ENCODE measurements around the gene FREY1. TPM values are rescaled to one million over a fixed set of nuclear protein-coding genes. Genes with fewer than 3 reads are reported as not detected.

Gene FREY1
- total RNA-seq, 2 experiments from 2014 or later, result 5.7 to 6.0 TPM

DNA sequence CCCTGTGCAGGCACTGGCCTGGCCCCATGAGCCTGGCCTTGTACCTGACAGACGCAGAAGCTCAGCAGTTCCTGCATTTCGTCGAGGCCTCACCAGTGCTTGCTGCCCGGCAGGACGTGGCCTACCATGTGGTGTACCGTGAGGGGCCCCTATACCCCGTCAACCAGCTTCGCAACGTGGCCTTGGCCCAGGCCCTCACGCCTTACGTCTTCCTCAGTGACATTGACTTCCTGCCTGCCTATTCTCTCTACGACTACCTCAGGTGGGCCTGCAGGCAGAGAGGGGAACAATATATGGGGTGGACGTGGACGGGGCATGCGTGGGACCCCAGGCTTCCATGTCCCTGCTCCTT, 20.2 kb upstream of the FREY1 start:
- Histone ChIP-seq H3K4me3 (ENCODE audit: low read length) (no peak overlapping the region), H3K27me3 (ENCODE audit: control insufficient read depth in 1 of 2, insufficient read depth in 2 of 2, low read length in 2 of 2) (peaks cover 0 to 4% of the 10 kb centered on the region in 2 experiments), H3K27ac (ENCODE audit: low read depth in 1 of 2, low read length in 2 of 2) (no peak overlapping the region), H3K36me3 (ENCODE audit: insufficient read depth, low read length) (peaks cover 8% of the 10 kb centered on the region), H3K9me3 (ENCODE audit: control insufficient read depth in 1 of 2, insufficient read depth in 1 of 2, low read length in 2 of 2) (no peaks in the 10 kb centered on the region), H3K4me1 (ENCODE audit: insufficient read depth, low read length) (peaks cover 56% of the 10 kb centered on the region)
- Mint-ChIP-seq H3K36me3 (ENCODE audit: low read depth) (peaks cover 13% of the 10 kb centered on the region), H3K4me1 (ENCODE audit: low read depth) (peaks cover 30% of the 10 kb centered on the region), H3K27me3 (peaks cover 9% of the 10 kb centered on the region), H3K9me3 (no peaks in the 10 kb centered on the region), H3K4me3 (peak overlapping the region; percentile 38), H3K27ac (peak overlapping the region; percentile 33)
- DNase-seq (peak in 2 of 14 experiments; percentile 12 to 35), ATAC-seq (ENCODE audit: poor library complexity) (no peak)
- intact Hi-C loops (cut with DNase I, micrococcal nuclease), result no loop called here
- TF ChIP-seq, protein P1, sequence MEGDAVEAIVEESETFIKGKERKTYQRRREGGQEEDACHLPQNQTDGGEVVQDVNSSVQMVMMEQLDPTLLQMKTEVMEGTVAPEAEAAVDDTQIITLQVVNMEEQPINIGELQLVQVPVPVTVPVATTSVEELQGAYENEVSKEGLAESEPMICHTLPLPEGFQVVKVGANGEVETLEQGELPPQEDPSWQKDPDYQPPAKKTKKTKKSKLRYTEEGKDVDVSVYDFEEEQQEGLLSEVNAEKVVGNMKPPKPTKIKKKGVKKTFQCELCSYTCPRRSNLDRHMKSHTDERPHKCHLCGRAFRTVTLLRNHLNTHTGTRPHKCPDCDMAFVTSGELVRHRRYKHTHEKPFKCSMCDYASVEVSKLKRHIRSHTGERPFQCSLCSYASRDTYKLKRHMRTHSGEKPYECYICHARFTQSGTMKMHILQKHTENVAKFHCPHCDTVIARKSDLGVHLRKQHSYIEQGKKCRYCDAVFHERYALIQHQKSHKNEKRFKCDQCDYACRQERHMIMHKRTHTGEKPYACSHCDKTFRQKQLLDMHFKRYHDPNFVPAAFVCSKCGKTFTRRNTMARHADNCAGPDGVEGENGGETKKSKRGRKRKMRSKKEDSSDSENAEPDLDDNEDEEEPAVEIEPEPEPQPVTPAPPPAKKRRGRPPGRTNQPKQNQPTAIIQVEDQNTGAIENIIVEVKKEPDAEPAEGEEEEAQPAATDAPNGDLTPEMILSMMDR (IDR thresholded peaks at IDR 0.05), result no peak
- POLR2A ChIA-PET, result interaction anchor here (2.0 kb wide), 1 partner anchor 10 kb away, joined by 11 read pairs; the partner anchor contains the start of gene PEX16
- CTCF ChIA-PET, result interaction anchor here (1.5 kb wide), 1 partner anchor 10 kb away, joined by 3 read pairs; the partner anchor contains the start of gene PEX16

DNA sequence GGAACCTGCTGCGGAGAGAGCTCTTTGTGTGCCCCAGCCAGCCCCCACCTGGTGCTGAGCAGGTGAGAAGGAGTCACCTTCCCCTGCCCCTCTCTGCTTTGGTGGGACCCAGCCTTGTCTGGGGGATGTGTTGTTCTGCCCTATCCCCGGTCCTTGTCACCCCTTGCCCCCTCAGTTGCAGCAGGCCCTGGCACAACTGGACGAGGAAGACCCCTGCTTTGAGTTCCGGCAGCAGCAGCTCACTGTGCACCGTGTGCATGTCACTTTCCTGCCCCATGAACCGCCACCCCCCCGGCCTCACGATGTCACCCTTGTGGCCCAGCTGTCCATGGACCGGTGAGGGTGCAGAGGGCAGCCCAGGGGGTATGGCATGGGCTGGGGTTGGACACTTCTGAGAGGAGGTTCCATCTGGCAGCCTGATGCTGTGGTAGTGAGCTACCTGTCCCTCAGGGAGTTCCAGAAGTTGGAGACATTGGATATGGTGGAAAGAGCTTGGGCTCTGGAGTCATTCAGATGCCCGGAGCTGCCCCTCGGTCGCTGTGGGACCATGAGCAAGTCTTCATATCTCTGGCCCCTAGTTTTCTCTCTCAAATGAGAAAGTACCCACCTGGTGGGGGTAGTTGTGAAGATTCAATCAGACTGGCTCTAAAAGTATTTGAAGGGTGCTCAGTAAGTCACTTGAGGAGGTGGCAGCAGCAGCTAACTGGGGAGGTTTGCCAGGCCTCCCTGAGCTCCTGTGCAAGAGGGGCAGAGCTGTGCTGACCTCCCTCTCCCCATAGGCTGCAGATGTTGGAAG, 19.7 kb upstream of the FREY1 start:
- Mint-ChIP-seq H3K36me3 (ENCODE audit: low read depth) (peaks cover 13% of the 10 kb centered on the region), H3K4me3 (no peak overlapping the region), H3K27ac (peak overlapping the region; percentile 33), H3K27me3 (peaks cover 9% of the 10 kb centered on the region), H3K4me1 (ENCODE audit: low read depth) (peaks cover 28% of the 10 kb centered on the region), H3K9me3 (no peaks in the 10 kb centered on the region)
- Histone ChIP-seq H3K27me3 (ENCODE audit: control insufficient read depth in 1 of 2, insufficient read depth in 2 of 2, low read length in 2 of 2) (peaks cover 4% of the 10 kb centered on the region in 2 experiments), H3K9me3 (ENCODE audit: control insufficient read depth in 1 of 2, insufficient read depth in 1 of 2, low read length in 2 of 2) (peaks cover 0 to 3% of the 10 kb centered on the region in 2 experiments), H3K36me3 (ENCODE audit: insufficient read depth, low read length) (peaks cover 3% of the 10 kb centered on the region), H3K4me3 (ENCODE audit: low read length) (no peak overlapping the region), H3K27ac (ENCODE audit: low read depth in 1 of 2, low read length in 2 of 2) (no peak overlapping the region), H3K4me1 (ENCODE audit: insufficient read depth, low read length) (peaks cover 56% of the 10 kb centered on the region)
- ATAC-seq (ENCODE audit: poor library complexity) (no peak), DNase-seq (peak in 1 of 14 experiments; percentile 10)
- POLR2A ChIA-PET, result interaction anchor here (2.0 kb wide), 1 partner anchor 9 kb away, joined by 11 read pairs; the partner anchor contains the start of gene PEX16
- CTCF ChIA-PET, result interaction anchor here (1.5 kb wide), 1 partner anchor 9 kb away, joined by 3 read pairs; the partner anchor contains the start of gene PEX16
- TF ChIP-seq, protein P1 (IDR thresholded peaks at IDR 0.05), result no peak
- intact Hi-C loops (cut with DNase I, micrococcal nuclease), result no loop called here

DNA sequence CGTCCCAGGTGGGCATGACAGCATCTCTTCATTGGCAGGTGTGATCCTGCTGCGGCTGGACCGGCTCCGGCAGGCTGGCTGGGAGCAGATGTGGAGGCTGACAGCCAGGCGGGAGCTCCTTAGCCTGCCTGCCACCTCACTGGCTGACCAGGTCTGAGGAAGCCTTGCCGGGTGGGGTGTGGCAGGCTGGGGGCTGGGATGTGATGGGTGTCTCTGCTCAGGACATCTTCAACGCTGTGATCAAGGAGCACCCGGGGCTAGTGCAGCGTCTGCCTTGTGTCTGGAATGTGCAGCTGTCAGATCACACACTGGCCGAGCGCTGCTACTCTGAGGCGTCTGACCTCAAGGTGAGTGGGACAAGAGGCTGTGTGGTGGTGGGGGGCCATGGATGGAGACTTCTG, 18.9 kb upstream of the FREY1 start:
- intact Hi-C loops (cut with DNase I, micrococcal nuclease), result no loop called here
- H3K27ac Mint-ChIP-seq, result no peak overlapping the region
- peaks cover 0 to 3% of the 10 kb centered on the region in 2 experiments for H3K9me3 ChIP-seq (ENCODE audit: control insufficient read depth in 1 of 2, insufficient read depth in 1 of 2, low read length in 2 of 2)
- H3K4me1 ChIP-seq (ENCODE audit: insufficient read depth, low read length), result peaks cover 56% of the 10 kb centered on the region
- H3K9me3 Mint-ChIP-seq, result no peaks in the 10 kb centered on the region
- H3K36me3 Mint-ChIP-seq (ENCODE audit: low read depth), result peaks cover 9% of the 10 kb centered on the region
- H3K27me3 Mint-ChIP-seq, result peaks cover 14% of the 10 kb centered on the region
- ChIA-PET CTCF (interaction anchor here (1.5 kb wide), 1 partner anchor 8 kb away, joined by 3 read pairs; the partner anchor contains the start of gene PEX16), POLR2A (interaction anchor here (2.0 kb wide), 1 partner anchor 8 kb away, joined by 11 read pairs; the partner anchor contains the start of gene PEX16)
- H3K4me1 Mint-ChIP-seq (ENCODE audit: low read depth), result peaks cover 26% of the 10 kb centered on the region
- TF ChIP-seq, protein P1 (IDR thresholded peaks at IDR 0.05), result no peak
- H3K27ac ChIP-seq (ENCODE audit: low read depth in 1 of 2, low read length in 2 of 2), result no peak overlapping the region
- H3K4me3 Mint-ChIP-seq, result no peak overlapping the region
- no peaks in the 10 kb centered on the region for H3K36me3 ChIP-seq (ENCODE audit: insufficient read depth, low read length)
- DNase-seq (peak in 1 of 14 experiments; percentile 14), ATAC-seq (ENCODE audit: poor library complexity) (no peak)
- H3K27me3 ChIP-seq (ENCODE audit: control insufficient read depth in 1 of 2, insufficient read depth in 2 of 2, low read length in 2 of 2), result peaks cover 4 to 6% of the 10 kb centered on the region in 2 experiments
- H3K4me3 ChIP-seq (ENCODE audit: low read length), result no peak overlapping the region

Measured in CD4-positive, alpha-beta T cell (primary cell).